DMS114 treated with DMSO at 0.1 percent for 48 hours (cell line): ENCODE results near the gene CIRBP.

ENCODE experiments used
- DNase-seq: peaks from one replicate; lab custom pipeline; 2025; ENCODE audit not compliant: unreplicated experiment; lab: John Stamatoyannopoulos, UW

The CIRBP gene

GRCh38 chr19:1254530-1255185 is 14.5 kb upstream of the CIRBP start:
- DNase-seq = no peak

GRCh38 chr19:1255186-1256161 is 13.7 kb upstream of the CIRBP start:
- DNase-seq = no peak

- DNase-seq = no peak
Measured at GRCh38 chr19:1256646-1257474, 12.3 kb upstream of the CIRBP start.

DNA sequence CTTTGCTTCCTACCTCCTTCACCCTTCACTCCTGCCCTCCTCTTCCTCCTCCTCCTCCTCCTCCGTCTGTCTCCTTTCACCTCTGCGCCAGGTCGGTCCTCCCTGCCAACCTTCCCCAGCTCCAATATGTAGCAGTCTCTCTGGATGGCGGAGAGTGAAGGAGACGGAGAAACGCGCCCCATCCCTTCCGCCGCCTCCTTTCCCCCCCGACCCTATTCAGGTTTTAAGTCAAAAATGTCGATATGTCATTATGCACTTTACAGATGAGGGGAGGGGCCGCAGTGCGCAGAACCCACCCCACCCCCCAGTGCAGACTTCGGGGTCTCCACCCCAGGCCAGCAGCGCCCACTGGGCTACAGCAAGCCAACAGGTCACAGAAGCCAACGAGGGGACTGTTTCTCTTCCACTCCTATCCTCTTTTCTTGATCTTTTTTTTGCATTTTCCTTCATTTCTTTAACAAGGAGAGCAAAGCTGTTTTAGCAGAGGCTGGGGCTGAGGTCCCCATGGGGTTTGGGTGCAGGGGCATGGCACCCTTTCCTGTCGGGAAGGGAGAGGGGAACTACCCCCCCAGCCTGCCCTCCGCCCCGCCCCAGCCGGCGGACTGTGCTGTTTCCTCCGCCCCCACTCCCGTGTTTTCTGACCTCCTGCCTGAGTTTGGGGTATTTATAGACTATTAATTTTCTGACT is 11.5 kb upstream of the CIRBP start:
- no peak for DNase-seq

- no peak for DNase-seq
Measured at GRCh38 chr19:1258163-1258492, 11.0 kb upstream of the CIRBP start.

DNA sequence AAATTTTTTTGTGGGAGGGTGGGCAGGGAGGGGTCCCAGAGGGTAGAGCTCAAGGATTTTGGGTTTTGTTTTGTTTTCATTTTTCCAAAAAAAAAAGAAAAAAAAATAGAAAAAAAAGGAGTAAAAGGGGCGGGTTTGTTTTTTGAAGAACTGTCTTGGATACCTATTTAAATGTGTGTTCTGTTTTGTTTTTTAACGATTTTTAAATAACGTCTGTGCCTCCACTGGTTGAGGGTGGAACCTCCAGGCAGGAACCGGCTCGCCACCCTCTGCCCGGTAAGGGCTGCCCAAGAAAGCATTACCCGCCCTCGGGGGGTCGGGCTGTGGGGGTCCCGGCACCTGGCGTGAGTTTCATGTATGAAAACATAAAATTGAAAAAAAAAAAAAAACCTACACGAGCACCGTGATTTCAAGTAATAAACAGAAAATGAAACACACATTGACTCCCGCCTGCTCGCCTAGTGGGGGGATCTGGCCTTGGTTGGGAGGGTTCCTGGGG is 10.4 kb upstream of the CIRBP start:
- no peak for DNase-seq

DNA sequence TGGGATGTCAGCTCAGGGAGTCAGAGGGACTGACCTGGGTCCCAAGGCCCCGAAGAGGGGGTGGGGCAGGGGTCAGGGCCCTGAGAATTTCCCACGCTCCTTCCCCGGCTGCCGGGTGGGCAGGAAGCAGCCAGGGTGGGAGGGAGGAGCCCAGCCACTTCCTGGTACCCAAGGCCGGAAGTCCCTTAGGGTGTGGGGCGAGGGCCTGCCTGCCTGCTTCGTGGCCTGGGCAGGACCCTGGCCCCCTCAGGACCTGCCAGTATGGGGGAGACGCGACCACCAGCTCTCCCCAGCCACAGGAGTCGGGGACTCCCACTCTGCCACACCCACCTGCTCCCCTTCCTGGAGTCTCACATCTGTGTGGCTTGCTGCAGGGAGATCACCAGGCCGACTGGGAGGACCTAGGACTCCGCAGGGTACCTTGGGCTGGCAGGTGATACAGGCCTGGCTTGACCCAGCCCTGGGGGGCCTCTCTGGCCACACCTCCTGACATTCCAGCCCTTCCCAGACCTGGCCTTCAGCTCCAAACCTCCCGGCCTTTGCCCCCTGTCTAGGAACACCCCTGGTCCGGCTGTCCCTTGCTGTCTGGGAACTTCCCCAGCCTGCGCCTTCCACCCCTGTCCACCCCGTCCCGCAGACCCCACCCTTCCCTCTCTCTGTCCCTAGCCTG is 9.8 kb upstream of the CIRBP start:
- DNase-seq = no peak

DNA sequence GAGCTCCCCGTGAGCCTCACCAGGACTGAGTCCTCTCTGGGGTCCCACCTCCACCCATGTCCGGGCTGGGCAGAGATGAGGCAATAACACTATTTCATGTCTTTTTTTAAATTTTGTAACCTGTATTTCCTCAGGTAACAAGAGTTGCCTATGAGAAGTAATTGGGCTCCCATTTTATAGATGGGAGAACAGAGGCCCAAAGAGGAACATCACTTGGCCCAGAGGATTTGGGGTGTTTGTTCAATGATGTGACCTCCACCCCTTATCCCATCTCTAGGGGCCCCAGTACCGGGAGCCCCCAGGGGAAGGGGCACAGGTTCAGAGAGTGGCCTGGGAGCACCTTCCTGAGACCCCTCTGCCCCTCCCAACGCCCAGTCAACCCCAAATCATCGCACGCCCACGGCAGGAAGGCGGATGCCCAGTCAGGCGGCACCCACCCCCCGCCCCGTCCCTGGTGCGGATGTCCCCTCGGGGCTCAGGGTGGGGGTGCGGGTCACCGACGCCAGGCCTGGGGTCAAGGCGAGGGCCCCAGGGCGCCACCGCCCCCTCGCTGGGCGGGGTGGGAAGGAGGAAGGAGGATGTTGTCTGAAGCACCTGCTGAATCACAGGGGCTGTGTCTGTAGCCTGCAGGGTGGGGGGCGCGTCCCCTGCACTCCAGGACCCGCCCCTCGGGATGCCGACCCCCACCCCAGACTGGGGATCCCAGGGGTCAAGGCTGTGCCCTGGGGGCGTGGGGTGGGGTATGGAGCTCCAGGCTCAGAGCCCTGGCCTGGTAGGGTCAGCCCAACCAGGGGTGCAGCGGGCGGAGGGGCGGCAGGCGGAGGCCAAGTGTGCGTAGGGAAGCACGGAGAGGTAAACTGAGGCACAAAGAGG is 9.0 kb upstream of the CIRBP start:
- DNase-seq = no peak

DNA sequence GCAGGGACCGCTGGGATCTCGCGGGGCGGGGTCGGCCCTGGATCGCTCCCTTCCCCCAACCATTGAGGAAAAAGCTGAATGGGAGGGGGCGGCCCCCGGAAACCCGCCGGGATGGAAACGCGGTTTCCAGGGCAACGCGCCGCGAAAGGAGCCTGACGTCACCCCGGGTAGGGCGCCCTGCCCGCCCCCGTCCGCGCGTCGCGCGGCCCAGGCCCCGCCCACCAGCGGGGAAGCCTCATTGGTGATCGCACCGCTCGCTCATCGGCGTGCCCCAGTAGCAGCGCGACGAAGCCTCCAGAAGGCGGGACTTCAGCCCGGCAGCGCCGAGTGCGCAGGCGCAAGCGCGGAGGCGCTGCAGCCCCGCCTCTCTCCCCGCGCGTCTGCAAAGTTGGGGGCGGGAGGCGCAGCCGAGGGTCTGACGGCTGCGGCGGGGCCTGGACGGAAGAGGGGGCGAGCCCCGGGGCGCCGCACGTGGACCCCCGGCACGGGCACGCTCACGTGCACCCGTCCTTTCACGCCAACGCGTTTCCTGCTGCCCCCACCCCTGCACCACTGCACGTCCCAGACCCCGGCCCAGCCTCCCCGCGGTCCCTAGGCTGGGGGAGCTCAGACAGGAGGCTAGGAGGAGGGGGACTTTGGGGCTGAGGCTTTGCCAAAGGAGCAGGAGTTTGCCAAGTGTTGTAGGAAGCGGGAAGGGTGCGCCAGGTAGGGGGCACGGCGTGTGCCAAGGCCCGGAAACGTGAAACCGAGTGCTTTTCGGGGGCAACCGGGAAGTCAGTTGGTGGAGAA is 8.2 kb upstream of the CIRBP start:
- DNase-seq = peak; percentile 82

DNA sequence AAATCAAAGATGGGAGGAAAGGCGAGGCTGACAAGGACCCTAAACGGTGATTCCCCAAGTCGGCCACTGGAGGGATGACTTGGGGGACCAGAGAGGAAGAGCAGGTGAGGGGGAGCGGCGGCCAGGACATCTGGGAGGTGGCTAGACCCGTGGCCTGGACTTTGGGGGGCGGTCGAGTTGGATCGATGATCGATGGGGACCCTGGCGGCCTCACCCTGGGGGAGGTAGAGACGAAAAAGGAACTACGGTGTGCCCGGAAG is 7.7 kb upstream of the CIRBP start:
- DNase-seq = no peak

DNA sequence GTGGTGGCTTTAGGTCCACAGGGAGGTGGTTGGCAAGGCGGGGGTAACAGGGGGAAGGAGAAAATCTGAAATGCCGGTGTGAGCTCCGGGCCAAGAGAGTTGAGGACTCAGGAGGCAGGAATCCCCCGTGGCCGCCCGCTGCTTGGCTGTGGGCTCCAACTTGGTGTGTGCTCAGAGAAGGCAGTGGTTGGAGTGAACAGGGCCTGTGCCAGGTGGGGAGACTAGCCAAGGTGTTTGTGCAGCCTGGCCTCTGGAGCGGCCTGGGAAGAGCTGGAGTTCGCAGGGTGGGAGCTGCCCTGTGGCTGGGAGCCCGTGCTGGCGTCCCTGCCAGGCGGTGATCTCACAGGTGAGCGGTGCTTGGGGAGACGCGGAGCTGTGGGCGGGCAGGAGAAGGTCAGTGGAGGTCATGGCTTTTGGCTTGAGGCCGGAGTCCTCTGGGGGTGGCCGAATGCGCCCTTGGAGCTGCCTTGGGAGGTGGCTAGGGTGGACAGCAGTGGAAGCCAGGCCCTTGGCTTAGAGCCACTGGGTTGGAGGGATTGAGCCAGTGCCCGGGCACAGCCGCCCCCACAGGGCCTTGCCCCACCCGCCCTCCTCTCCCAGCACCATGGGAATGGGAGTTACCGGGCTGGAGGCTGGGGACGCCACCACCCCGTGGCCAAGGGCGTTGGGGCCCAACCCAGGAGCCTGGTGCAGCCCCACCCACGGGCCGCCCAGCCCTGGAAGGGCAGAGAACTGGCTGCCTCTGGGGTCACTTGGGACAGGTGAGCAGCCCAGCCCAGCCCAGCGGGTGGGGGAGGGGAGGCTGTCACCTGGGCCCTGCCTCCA is 7.1 kb upstream of the CIRBP start:
- no peak for DNase-seq

- no peak for DNase-seq
Measured at GRCh38 chr19:1262623-1263123, 6.5 kb upstream of the CIRBP start.

DNA sequence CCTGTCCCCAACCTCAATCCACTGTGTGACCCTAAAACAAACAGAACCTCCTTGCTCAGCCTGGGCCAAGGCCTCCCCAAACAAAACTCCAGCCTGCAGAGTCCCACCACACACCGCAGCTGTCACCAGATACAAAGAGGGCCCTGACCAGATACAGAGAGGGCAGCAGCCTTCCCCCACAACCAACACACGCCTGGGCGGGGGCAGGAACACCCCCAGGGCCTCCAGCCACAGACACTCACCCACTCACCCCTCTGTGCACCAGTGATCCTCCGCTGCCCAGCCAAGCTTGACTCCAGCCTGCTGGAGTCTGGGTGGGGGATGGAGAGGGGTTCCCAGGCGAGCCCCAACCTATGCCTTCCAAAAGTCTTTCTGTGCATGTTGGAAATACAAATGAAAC is 5.9 kb upstream of the CIRBP start:
- DNase-seq = no peak

- no peak for DNase-seq
Measured at GRCh38 chr19:1264801-1265614, 4.1 kb upstream of the CIRBP start.

DNA sequence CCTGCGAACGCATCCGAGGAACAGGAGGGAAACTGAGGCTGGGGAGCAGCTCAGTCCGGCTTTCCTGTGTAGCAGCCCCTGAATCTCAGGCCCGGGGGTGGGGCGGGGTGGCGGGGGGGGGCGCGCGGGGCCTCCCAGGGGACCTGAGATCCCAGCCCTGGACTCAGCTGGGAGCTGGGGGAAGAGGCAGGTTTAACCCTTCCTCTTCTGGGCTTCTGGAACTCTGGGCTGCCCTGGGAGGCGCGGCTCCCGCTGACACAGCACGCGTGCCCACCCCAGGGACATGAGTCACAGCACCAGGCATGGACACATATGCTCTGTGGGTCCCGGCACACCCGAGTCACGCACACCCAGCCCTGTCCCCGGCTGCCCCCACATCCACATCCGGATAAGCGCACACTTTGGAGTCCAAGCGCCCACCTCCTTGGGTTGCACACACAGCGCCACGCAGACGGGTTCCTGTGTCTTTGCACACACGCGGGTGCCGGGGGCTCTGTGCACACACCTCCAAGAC is 3.5 kb upstream of the CIRBP start:
- DNase-seq = no peak

GRCh38 chr19:1266129-1266915 is 2.8 kb upstream of the CIRBP start:
- DNase-seq = no peak
